NCI-H2029 (cell line): ENCODE results near the gene DNAI1.
"Not testable (repeated sequence)": the region's sequence is repeated elsewhere in the genome, so short reads cannot be mapped to it uniquely, and the experiment has no call there.

Source experiments
- DNase-seq: peaks from one replicate; lab custom pipeline; 2025; lab: John Stamatoyannopoulos, UW

The DNAI1 gene

GRCh38 chr9:34513567-34514214, 55.1 kb downstream of the DNAI1 start:
- peak; percentile 57 for DNase-seq

- DNase-seq = no peak
Observed at GRCh38 chr9:34514401-34514800, 55.8 kb downstream of the DNAI1 start.

GRCh38 chr9:34514816-34515215, 56.2 kb downstream of the DNAI1 start:
- no peak for DNase-seq

GRCh38 chr9:34515959-34516358, 57.4 kb downstream of the DNAI1 start:
- DNase-seq = no peak

GRCh38 chr9:34517185-34517584, 58.6 kb downstream of the DNAI1 start:
- DNase-seq = no peak

GRCh38 chr9:34518110-34518616, 59.6 kb downstream of the DNAI1 start:
- no peak for DNase-seq

GRCh38 chr9:34518896-34519295, 60.3 kb downstream of the DNAI1 start:
- no peak for DNase-seq

- DNase-seq = no peak
Observed at GRCh38 chr9:34519321-34520020, 60.9 kb downstream of the DNAI1 start.

GRCh38 chr9:34520096-34520495, 61.5 kb downstream of the DNAI1 start:
- DNase-seq = no peak

- no peak for DNase-seq
Observed at GRCh38 chr9:34520505-34521385, 62.1 kb downstream of the DNAI1 start.

- no peak for DNase-seq
Observed at GRCh38 chr9:34521406-34522045, 62.9 kb downstream of the DNAI1 start.

GRCh38 chr9:34522091-34522887, 63.7 kb downstream of the DNAI1 start:
- no peak for DNase-seq

GRCh38 chr9:34522971-34523797, 64.6 kb downstream of the DNAI1 start, which contains the start of gene ENHO:
Gene ENHO (minus strand): TSS chr9:34522990. CDS start chr9:34521695, 1,295 bp downstream.
- DNase-seq = peak; percentile 85

GRCh38 chr9:34524349-34524748, 65.7 kb downstream of the DNAI1 start:
- no peak for DNase-seq

- DNase-seq = no peak
Observed at GRCh38 chr9:34526026-34526425, 67.4 kb downstream of the DNAI1 start.

GRCh38 chr9:34532041-34532440, 73.4 kb downstream of the DNAI1 start:
- not testable (repeated sequence) for DNase-seq

GRCh38 chr9:34536685-34537084, 78.1 kb downstream of the DNAI1 start:
- no peak for DNase-seq

GRCh38 chr9:34540827-34541226, 82.2 kb downstream of the DNAI1 start:
- DNase-seq = no peak

- no peak for DNase-seq
Observed at GRCh38 chr9:34541540-34541939, 82.9 kb downstream of the DNAI1 start.

GRCh38 chr9:34544035-34544434, 85.4 kb downstream of the DNAI1 start:
- DNase-seq = no peak
